CD4-positive, alpha-beta T cell treated with Interleukin-15 for 1 hour (primary cell): ENCODE results near the gene PCBP3.
"Not testable (repeated sequence)": the region's sequence is repeated elsewhere in the genome, so short reads cannot be mapped to it uniquely, and the experiment has no call there.

Experiments used
- DNase-seq: peaks from one replicate; pipeline ENCODE4 v3.0.0-alpha.2; 2020

PCBP3 gene

DNA sequence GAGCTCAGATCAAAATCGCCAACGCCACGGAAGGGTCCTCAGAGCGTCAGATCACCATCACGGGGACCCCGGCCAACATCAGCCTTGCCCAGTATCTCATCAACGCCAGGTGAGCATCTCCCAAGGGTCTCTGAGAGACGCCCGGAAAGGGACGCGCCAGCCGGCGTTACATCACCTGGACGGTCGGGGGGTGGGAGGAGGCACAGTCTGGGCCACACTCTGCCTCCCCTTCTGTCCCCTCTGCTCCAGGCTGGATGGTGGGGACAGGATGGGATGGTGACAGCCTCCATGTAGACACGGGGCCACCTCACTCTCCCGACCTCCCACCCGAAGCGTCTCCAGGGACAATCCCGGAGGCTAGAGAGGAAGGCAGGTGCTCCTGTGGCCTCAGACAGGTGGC is 296.6 kb downstream of the PCBP3 start:
- no peak for DNase-seq

DNA sequence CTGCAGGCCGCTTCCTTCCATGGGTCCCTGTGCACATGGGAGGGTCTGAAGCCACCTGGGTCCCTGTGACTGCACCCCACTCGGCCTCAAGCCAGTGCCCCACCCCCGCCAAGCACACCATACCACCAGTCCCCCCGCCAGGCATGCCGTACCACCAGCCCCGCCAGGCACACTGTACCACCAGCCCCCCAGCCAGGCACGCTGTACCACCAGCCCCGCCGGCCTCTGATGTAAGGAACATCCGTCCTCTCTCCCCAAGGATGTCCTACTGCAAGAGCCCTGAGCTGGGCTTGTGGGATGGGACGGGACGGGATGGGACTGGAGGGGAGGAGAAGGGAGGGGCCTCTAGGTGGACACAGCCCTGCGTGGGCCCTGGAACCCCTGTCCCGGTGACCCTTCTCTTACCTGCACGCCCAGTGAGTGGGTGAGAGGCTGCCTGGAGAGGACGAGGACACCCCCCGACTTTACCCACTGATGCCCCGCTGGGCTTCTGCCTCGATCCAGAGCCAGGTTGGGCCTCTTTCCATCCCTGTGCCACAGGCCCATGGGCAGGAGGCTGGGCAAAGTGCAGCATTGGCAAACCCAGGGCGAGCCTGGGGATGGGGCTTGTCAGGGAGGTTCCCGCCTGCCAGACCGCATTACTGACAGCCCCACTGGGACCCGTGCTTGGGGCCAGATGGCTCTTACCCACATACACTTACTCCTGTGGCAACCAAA is 297.3 kb downstream of the PCBP3 start:
- no peak for DNase-seq

GRCh38 chr21:45941338-45941710 is 297.8 kb downstream of the PCBP3 start:
- DNase-seq, result no peak

GRCh38 chr21:45941717-45942546 is 298.4 kb downstream of the PCBP3 start:
- no peak for DNase-seq

GRCh38 chr21:45942755-45943629 is 299.5 kb downstream of the PCBP3 start:
- DNase-seq, result no peak

GRCh38 chr21:45943630-45944540 is 300.4 kb downstream of the PCBP3 start:
- no peak for DNase-seq

DNA sequence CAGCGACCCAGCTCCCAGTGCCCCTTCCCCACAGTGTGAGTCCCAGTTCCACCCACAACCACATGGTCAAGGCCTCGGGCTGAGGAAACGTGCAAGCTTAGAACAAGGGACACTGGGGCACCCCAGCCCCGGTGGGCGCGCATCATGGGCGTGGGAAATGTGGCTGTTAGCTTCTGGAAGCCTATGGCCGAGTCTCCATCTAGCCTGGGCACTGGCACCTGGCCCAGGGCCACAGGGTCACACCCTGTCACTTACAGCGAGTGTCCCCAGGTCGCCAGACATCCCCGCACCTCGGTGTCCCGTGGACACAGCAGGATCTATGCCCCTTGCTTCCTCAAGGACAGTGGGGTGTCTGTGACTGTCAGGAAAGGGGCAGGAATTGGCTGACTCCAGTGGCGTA is 301.1 kb downstream of the PCBP3 start:
- no peak for DNase-seq

GRCh38 chr21:45945066-45945867 is 301.7 kb downstream of the PCBP3 start:
- DNase-seq, result no peak

- no peak for DNase-seq
These were observed 302.3 kb downstream of the PCBP3 start for GRCh38 chr21:45945868-45946210.

- DNase-seq, result no peak
These were observed 303.8 kb downstream of the PCBP3 start for GRCh38 chr21:45947296-45947695.

GRCh38 chr21:45947716-45948255 is 304.3 kb downstream of the PCBP3 start:
- DNase-seq, result no peak

- no peak for DNase-seq
These were observed 305.1 kb downstream of the PCBP3 start for GRCh38 chr21:45948576-45949141.

GRCh38 chr21:45949928-45950739 is 306.6 kb downstream of the PCBP3 start:
- no peak for DNase-seq

DNA sequence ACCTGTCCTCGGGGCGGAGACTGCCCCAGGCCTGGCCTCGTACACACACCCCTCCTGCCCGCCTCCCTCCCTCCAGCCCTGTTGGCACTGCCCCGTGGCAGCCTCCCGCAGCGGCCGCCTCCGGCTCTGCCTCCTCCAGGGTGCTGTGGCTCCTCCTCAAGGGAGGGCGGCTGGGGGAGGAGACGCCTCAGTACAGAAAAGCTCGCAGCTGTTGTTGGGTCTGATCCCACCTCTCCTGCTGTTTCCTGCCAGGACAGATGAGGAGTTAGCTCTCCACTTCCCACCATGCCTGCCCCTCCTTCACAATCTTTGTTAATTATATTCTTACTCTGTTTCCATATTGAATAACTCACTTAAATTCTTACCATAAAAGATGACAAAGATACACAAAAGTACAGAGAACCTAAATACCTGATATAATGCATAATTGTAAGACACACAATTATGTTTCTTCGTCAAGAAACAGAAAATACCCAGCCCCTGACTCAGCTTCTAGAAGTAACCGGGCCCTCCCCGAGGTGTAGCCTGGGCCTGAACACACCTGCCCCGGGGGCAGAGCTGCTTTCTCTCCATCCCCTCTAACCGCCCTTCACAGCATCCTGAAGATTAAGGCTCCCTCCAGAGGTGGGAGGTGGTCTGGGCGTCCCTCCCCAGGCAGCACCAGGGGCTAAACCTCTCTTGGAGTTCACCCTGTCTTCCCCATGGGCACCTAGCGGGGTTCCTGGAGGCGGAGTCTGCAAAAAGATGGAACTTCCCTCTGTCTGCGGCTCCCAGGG is 307.4 kb downstream of the PCBP3 start:
- DNase-seq, result no peak

- no peak for DNase-seq
These were observed 308.2 kb downstream of the PCBP3 start for GRCh38 chr21:45951676-45952075.

GRCh38 chr21:45952527-45952926 is 309.0 kb downstream of the PCBP3 start:
- not testable (repeated sequence) for DNase-seq

- no peak for DNase-seq
These were observed 309.4 kb downstream of the PCBP3 start for GRCh38 chr21:45952974-45953373.

DNA sequence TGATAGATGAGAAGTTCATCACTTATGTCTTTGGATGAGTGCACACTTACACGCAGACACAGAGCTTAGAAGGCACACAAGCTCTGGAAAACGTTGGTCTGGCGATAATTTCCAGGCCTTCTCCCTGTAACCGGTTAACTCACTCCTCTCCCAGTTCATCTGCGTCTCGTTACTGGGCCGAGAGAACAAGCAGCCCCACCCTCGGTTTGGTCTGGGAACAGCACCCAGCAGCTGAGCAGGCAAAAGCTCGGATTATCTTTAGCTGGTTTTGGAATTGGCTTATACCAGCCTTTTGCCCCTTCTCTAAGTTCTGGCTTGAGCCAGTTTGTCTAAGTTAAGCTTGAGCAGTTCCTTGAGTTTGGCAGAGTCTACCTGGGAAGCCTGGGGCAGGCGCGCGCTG is 310.7 kb downstream of the PCBP3 start:
- DNase-seq, result no peak

DNA sequence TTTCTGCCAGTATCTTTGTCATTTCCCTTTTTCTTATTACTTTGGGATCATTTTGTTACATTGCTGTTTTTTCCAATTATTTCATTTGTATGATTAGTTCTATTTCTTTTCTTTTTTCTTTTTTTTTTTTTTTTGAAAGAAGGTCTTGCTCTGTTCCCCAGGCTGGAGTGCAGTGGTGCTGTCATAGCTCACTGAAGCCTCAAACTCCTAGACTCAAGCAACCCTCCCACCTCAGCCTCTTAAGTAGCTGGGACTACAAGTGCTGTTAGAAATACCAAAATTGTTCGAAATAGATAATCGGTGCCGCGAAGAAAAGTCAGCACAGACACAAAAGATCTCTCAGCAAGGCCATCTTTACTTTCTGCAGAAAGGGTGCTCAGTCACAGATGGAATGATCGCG is 311.4 kb downstream of the PCBP3 start:
- no peak for DNase-seq
